Measurements from ENCODE around the gene NANOS2.

The NANOS2 gene

GRCh38 chr19:45890877-45891276 lies 23.7 kb downstream of the NANOS2 start:
- no peak for DNase-seq

- DNase-seq, result no peak
These were observed 25.2 kb downstream of the NANOS2 start for GRCh38 chr19:45889210-45889885.

GRCh38 chr19:45887200-45887710 lies 27.3 kb downstream of the NANOS2 start:
- no peak for DNase-seq

- peak; percentile 89 for DNase-seq
These were observed 28.0 kb downstream of the NANOS2 start for GRCh38 chr19:45886427-45887199.

- DNase-seq, result peak; percentile 90
These were observed 28.8 kb downstream of the NANOS2 start, which contains the start of gene IRF2BP1 for GRCh38 chr19:45885556-45886426. Gene IRF2BP1 (minus strand): TSS chr19:45886141. CDS start chr19:45885774, 367 bp downstream.

- DNase-seq, result no peak
These were observed 29.7 kb downstream of the NANOS2 start for GRCh38 chr19:45884682-45885555.

- DNase-seq, result no peak
These were observed 30.5 kb downstream of the NANOS2 start for GRCh38 chr19:45883881-45884681.

GRCh38 chr19:45883586-45883880 lies 31.0 kb downstream of the NANOS2 start:
- no peak for DNase-seq

- DNase-seq, result peak; percentile 81
These were observed 31.7 kb downstream of the NANOS2 start for GRCh38 chr19:45882652-45883585.

- DNase-seq, result no peak
These were observed 32.6 kb downstream of the NANOS2 start for GRCh38 chr19:45881909-45882528.

GRCh38 chr19:45881082-45881908 lies 33.3 kb downstream of the NANOS2 start:
- no peak for DNase-seq

GRCh38 chr19:45879971-45880370 lies 34.6 kb downstream of the NANOS2 start:
- DNase-seq, result no peak

GRCh38 chr19:45879055-45879454 lies 35.5 kb downstream of the NANOS2 start:
- no peak for DNase-seq

GRCh38 chr19:45878043-45878794 lies 36.4 kb downstream of the NANOS2 start:
- no peak for DNase-seq

- no peak for DNase-seq
These were observed 38.0 kb downstream of the NANOS2 start for GRCh38 chr19:45876411-45877197.

- no peak for DNase-seq
These were observed 38.5 kb downstream of the NANOS2 start for GRCh38 chr19:45876161-45876410.

GRCh38 chr19:45874620-45874966 lies 40.0 kb downstream of the NANOS2 start:
- no peak for DNase-seq
